Stimulated activated CD8-positive, alpha-beta memory T cell treated with anti-CD3 and anti-CD28 coated beads, Interleukin-4, amount 100 ng/mL, for 1 hour (primary cell): ENCODE data around the gene HIGD1B.

Experiments
- DNase-seq, 2 donors: peaks; one replicate each; pipeline ENCODE4 v3.0.0-alpha.2; 2020; ENCODE audit warnings: low read depth in 2 of 2, low spot score in 1 of 2

HIGD1B gene

DNA sequence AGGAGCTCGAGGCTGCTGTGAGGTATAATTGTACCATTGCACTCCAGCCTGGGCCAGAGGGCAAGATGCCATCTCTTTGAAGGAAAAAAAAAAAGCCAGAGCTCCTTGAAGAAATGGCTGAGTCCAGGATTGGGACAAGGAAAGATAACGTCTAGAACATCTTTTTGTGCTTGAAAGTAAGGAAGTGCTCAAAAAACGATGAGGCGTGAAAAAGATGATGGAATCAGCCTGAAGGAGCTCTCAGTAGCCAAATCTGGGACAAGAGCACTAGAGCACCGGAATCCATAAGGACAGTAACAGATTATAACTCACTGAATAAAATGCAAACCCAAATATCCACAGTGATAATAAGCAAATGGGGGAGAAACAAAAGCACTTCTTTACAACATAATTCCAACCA lies 29.4 kb downstream of the HIGD1B start:
- no peak for DNase-seq

DNA sequence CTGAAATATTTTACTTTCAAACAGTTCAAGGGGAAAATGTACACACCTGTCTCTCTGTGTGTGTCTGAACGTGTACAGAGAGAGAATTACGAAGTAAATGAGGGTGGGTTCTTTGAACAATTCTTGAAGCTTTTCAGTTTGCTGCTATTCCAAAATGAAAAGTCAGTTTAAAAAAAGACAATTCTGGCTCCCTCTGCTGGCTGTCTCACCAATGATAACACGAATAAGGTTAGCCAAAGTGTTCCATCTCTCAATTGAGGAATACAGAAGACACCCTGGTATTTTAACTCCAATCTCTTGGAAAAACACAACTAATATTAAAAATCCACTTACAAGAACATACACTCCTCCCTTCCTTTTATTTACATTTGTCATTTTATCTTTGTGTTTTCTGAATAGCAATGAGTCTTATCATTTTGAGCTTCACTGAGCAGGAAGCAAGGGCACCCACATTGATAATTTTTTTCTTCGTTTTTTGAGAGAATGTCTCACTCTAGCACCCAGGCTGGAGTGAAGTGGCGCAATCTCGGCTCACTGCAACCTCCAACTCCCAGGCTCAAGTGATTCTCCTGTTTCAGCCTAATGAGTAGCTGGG lies 31.0 kb downstream of the HIGD1B start:
- DNase-seq, result no peak

DNA sequence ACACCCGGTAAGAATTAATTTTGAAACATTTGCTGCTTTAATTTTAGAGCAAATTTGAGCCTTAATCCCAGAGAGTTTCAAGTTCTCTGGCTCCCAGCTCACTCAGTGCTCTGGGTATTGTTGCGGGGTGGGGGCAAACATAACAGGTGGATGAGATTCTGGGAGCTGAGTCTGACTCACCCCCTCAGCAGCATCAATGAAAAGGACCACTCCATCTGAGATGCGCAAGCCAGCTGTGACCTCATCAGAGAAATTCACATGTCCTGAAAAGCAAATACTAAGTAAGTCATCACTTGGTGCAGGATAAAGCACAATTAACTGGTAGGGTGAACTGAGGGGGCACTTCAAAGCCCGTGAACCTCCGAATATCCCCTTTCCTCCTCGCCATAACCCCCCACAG lies 31.7 kb downstream of the HIGD1B start:
- DNase-seq, result no peak

DNA sequence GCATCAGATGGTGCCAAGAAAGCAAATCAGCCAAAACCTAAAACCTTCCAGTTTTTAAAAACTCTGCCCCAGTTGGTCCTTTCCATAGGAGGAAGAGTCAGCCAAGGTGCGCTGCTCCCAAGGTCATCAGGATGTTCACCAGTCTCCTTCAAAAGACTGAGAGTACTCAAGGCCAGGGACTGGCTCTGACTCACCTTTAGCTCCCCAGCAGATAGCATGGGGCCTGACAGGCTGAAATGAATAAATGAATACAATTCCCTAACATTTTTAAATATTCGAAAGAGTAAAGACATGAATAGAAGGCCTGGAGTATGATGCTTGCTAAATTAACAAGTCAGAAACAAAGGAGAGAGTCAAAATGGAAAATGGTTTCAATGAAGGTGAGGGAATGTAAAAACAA lies 32.4 kb downstream of the HIGD1B start:
- DNase-seq, result no peak

DNA sequence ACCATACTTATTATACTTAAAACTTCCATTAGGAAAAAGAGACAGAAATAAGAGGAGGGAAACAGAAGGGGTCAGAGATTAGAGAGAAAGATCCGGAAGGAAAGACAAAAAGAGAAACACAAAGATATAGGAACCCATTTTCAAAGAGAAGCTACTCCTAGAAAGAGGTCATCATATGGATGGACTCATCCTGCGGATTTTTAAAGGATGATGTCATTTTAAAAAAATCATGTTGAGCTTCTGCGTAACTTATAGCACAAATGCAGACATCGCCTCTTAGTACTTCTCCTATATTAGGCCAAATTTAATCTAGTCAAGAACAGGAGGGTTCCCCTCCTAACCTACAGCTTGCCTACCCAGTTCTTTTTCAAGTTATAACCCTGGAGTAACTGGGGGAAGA lies 33.5 kb downstream of the HIGD1B start:
- DNase-seq, result no peak

DNA sequence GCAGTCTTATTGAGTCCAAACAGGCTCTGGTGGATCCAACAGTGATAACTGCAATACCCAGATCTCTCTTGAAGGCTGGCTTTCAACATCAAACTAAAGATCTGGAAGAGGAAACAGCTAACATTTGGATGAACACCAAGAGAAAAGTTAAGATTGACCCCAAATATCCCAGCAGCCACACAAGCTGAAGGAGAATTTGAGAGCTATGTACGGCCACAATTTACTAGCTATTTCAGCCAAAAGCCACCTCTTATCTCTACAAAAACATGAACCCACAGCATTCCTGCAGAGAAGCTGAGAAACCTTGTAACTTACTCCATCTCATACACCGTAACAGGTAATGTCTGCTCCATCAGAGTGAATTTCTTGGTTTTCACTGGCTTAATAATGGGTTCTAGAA lies 37.3 kb downstream of the HIGD1B start:
- no peak for DNase-seq

DNA sequence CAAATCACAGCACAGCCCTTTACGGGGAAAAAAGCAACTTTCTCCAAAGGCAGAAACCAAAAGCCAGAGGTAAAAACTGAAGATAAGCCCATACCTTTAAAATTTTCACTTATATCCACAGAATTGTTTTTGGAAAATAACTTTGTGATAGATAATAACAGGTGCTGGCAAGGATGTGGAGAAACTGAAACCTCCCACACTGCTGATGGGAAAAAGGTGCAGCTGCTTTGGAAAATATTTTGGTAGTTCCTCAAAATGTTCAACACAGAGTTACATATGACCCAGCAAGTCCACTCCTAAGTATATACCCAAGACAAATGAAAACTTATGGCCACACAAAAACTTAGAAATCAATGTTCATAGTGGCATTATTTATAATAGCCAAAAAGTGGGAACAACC lies 39.3 kb downstream of the HIGD1B start:
- DNase-seq, result no peak

DNA sequence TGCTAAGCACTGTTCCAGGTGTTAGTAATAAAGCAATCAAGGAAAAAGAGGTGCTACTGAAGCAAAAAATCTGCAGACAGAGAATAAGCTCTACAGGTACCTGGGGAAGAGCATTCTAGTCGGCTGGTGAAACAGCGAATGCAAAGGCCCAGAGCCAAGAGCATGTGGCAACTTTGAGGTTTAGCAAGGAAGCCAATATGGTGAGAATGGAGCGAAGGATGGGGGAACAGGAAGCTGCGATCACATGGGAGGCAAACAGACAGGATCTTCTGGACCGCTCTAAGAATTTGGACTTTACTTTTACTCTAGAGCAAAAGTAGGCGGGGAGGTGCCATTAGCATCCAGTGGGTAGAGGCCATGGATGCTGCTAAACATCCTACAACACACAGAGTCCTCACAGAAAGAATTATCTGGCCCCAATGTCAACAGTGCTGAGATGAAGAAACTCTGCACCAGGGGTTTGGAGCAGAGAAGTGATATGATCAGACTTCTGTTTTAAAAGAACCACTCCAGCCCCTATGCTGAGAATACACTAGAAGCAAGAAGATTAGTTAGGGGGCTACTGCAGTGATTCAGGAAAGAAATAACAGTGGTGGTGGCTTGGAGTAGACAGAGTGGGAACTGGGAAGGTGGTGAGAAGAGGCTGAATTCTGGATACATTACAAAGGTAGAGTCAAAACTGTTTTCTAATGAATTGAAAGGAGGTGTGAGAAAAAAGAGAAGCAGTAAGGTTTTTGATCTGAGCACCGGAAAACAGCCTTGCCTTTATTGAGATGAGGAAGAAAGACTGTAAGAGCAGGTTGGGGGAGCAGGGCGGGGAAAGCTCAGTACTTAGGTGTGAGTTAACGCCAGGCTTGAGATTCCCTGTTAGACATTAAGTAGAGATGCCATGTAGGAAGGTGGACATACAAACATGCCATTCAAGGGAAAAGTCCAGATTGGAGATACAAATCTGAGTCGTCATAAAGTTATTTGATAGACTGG lies 40.6 kb downstream of the HIGD1B start:
- no peak for DNase-seq

DNA sequence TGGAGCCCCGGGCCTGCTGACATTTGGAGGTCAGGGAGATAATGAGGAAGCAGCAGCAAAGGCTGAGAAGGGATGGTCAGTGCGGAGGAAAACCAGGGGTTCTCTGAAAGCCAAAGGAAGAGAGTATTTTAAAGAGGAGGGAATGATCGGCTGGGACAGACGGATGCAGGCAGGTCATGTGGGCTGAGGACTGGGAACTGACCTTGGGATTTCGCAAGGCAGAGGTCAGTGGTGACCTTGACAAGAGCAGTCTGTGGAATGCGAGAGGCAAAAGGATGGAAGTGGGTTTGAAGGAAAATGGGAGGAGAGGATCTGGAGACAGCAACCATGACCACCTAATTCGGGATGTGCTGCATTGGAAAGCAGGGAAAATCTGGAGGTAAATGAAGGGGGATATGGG lies 41.3 kb downstream of the HIGD1B start:
- no peak for DNase-seq

DNA sequence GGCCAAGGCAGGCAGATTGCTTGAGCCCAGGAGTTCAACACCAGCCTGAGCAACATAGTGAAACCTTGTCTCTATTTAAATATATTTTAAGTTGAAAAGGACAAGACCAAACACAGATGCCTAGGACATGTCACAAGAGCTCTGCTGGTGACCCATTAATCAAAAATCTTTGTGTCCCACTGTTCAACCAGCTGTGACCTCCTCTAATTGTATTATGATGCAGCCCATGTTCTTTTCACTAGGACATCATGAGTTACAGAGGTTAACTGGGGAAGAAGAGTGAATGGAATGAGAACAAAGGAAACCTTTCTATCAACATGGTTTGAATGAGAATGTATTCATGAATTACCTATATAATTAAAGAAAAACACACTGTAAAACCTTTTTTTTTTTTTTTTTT lies 44.6 kb downstream of the HIGD1B start:
- no peak for DNase-seq

DNA sequence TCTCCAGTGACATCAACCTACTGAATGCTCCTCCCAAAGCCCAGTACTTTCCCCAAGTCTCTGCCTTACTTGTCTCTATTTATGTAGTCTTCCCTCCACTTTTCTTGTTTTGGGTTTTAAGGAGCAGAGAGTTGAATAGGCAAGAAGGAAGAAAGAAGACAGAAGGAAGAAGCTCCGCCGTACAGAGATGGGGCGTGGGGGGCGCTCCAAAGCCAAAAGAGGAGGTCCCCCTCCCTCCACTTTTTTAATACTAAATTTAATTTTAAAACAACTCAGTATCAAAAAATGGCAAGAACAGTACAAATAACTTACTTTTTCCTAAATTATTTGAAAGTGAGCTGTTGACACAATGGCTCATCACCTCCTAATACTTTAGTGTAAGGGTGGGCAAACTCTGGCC lies 47.0 kb downstream of the HIGD1B start:
- no peak for DNase-seq

DNA sequence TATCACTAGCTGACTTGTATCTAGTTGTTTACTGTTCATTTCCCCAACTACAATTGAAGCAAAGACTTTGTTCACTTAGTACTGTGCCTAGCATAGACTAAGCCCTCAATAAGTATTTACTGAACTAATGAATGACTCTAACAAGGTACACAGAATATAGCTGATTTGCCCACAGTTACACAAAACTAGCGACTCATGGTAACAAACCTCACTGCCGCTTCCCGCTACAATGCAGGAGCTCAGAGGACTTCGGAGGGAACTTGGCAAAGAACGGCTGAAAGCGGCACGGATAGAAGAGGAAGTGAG lies 51.0 kb downstream of the HIGD1B start:
- no peak for DNase-seq

DNA sequence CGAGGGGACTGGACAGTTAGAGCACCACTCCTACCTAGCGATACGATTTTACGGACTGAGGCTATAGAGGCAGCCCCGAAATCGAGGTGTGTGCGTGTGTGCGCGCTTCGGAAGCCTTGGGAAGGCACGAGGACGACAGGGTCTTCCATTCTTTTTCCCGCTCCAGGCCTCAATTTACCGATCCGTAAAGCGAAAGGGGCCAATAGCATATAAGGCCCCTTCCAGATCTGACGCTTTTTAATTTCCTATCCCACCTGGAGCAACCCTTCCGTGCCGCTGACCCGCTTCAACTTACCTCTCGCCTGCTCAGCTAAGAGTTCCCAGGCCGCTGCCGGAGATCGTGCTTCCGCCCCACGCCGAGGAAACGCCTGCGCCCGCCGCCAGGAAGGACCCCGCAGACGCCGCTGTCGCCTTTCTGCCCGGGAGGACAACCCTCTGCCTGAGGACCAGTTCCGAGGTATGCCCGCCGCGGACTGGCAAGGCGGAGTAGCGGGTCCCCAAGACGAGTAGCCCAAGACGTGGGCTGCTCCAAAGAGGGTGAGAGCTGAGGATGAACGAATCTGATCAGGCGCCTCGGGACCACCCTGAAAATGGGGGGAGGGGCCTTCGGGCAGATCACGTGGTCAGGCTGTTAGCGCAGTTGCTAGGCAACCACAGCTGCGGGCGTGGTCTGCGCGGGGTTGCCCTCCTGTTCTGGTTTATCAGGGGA lies 51.5 kb downstream of the HIGD1B start, which contains the start of gene EFTUD2:
Gene EFTUD2 (minus strand): TSS at position 372 of the 709 bp plus-strand sequence. CDS start 4,924 bp downstream, outside the sequence.
- peak; percentile 86 for DNase-seq
